SKM-1 (cell line): ENCODE measurements around the gene ATP2B1.
"Not testable (repeated sequence)": the region's sequence is repeated elsewhere in the genome, so short reads cannot be mapped to it uniquely, and the experiment has no call there.

ENCODE experiments used
- DNase-seq: peaks from one replicate; lab custom pipeline; 2025; ENCODE audit not compliant: unreplicated experiment; lab: John Stamatoyannopoulos, UW

Gene ATP2B1

GRCh38 chr12:89708565-89709156 lies at the start of gene ATP2B1:
TSS of gene ATP2B1 (minus strand) at chr12:89708838. CDS start at chr12:89655886, 52,952 bp downstream.
- DNase-seq: peak; percentile 38

DNA sequence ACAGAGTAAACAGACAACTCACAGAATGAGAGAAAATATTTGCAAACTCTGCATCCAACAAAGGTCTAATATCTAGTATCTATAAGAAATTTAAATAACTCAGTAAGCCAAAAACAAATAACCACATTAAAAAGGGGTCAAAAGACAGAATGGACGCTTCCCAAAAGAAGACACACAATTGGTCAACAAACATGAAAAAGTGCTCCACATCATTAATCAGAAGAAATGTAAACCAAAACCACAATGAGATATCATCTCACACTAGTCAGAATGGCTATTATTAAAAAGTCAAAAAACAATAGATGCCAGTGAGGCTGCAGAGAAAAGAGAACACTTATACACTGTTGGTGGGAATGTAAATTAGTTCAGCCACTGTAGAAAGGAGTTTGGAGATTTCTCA lies 49.3 kb upstream of the ATP2B1 start:
- DNase-seq: not testable (repeated sequence)

DNA sequence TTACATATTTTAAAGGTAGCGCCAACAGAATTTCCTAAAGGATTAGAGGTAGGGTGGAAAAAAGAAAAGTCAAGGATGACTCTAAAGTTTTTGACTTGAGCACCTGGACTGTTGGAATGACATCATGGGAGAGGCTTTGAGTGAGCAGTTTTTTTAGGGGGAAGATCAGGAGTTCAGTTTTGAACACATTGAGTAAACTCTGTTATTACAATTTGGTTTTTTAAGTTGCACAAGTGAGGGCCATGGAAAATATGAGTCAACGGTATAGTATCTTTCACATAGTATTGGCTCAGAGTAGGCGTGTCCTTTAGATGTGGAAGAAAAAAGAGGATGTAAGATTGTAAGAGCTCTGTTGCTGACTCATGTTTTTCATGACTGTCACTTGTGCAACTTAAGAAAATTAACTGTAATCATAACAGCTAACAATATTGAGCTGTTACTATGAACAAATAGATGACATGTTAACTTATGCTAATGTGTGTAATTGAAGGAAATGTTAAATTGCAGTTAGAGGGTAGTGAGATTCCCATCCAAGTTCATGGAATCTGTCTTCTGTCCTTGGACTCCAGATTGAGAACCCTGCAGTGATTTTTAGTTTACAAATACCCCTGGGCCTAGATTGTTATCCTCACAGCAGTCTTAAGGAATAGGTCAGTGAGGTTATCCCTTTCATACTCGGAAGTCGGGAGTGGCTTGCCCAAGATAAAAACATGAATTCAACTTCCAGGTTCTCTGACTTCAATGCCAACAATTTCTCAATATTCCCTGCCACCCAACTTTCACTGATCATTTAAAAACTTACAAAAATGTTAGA lies 48.2 kb upstream of the ATP2B1 start:
- peak; percentile 84 for DNase-seq

DNA sequence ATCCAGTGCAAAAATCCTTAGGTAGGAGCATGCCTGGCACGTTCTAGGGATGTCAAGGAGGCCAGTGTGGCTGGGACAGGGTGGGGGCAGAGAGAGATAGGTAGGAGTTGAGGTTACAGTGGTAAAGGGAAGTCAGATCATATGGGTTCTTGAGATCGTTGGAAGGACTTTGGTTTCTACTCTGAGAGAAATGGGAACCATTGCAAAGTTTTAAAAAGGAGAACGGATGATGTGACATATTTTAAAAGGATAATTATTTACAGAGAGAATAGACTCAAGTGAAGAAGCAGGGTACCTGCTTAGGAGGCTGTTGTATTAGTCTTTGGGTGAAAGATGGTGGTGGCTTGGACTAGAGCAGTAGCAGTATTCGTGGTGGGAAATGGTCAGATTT lies 47.6 kb upstream of the ATP2B1 start:
- DNase-seq: peak; percentile 16

GRCh38 chr12:89753997-89754396 lies 45.4 kb upstream of the ATP2B1 start:
- no peak for DNase-seq

DNA sequence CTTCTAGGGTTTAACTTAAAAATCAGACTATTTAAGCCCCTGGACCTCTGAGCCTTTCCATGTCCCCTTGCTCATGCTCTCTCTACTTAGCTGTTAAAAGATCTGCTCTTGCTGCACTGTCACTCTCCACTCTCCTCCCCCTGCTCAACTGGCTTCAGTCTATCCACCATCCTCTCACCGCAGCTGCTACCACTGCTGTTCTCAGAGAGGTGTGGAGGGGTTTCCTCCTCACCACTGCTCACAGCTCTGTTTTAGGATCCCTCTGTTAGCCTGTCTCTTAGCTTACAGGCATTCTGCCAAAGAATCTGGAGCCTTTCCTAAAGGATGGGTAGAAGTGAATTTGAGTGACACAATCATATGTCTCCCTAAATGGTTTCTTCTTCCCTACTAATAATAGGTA lies 43.7 kb upstream of the ATP2B1 start:
- no peak for DNase-seq

DNA sequence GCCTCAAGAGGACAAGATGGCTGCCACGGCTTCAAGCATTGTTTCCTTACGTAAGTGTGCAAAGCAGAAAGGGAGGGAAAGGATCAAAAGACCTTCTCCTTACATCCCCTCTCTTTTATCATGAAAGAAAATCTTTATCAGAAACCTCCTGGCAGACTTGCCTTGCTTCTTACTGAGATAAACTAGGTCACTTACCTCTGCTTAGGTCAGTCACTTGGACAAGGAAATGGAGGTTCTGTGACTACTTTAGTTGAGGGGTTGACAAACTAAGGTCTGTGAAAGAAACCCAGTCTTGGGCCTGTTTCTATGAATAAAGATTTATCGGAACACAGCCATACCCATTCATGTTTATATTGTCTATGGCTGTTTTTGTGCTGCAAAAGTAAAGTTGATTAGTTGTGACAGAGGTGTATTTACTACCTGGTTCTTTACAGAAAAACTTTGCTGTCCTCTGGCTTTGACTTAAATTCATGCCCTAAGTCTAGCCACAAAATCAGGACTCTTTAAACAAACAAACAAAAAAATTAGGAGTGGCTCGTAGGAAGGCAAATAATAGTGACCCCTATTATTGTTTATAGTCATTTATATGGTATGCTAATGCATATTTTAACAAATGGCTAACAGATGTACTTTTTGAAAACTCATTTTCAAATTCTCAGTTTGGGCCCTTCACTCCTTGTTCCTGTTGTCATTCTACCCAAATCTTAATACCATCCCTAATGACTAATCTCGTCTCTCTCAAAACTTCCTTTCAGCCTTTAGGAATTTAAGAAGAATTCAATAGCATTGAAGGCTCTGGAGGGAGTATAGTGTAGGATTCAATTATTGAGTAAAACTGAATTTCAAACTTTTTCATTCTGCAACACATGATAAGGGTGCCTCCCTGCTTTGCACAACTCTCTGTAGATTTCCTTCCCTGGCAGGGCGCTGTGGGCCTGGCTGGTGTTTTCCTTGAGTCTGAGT lies 42.0 kb upstream of the ATP2B1 start:
- DNase-seq: no peak

GRCh38 chr12:89748791-89749190 lies 40.2 kb upstream of the ATP2B1 start:
- DNase-seq: no peak

DNA sequence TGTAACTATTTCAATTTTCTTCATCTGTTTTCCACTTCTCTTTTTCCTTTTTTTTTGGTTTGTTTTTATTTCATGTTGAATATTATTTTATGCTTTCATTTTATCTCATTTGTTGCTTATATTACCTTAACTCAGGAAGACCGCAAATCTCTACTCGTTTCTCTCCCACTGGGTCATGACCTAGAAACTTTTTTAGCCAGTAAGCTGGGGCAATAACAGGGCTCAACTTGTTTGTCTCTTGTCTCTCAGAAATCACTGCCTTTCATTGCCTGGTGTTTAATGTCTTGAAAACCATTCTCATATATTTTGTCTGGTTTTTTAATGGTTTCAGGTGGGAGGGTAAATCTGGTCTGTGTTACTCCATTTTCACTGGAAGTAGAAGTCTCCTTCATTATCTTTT lies 36.6 kb upstream of the ATP2B1 start:
- DNase-seq: no peak

DNA sequence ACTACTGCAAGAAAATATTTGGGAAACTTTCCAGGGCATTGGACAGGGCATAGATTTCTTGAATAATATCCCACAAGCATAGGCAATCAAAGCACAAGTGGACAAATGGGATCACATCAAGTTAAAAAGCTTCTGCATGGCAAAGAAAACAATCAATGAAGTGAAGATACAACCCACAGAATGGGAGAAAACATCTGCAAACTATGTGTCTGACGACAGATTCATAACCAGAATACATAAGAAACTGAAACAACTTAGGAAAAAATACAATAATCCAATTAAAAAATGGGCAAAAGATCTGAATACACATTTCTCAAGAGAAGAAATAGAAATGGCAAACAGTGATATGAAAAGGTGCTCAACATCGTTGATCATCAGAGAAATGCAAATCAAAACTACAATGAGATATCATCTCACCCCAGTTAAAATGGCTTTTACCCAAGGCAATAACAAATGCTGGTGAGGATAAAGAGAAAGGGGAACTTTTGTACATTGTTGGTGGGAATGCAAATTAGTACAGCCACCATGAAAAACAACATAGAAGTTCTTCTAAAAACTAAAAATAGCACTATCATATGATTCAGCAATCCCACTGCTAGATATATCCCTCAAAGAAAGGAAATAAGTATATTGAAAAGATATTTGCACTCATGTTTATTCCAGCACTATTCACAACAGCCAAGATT lies 33.8 kb upstream of the ATP2B1 start:
- no peak for DNase-seq

DNA sequence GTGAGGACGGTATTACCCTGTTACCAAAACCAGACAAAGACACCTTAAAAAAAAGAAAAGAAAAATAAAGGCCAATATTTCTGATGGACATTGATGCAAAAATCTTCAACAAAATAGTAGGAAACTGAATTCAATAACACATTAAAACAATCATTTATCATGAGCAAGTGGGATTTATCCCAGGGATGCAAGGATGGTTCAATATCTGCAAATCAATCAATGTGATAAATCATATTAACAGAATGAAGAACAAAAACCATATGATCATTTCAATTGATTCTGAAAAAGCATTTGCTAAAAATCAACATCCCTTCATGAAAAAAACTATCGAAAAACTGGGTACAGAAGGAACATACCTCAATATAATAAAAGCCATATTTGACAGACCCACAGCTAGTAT lies 32.3 kb upstream of the ATP2B1 start:
- DNase-seq: no peak

DNA sequence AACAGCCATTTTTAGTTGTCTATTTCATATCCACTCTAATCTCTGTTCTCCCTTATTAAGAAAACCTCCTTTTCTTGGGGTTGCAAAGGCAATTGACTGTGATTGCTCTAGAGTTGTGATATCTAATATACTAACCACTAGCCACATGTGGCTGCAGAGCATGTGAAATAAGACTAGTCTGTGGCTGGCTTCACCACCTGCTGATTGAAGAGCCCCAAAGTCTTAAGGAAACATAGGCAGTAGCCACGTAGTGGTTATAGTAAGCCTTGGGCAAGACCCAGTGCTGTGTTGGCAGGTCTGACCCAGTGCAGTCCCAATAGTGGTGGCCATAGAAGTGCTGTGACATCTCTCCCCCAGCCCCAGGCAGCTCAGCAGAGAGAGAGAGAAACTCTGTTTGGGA lies 28.4 kb upstream of the ATP2B1 start:
- no peak for DNase-seq

DNA sequence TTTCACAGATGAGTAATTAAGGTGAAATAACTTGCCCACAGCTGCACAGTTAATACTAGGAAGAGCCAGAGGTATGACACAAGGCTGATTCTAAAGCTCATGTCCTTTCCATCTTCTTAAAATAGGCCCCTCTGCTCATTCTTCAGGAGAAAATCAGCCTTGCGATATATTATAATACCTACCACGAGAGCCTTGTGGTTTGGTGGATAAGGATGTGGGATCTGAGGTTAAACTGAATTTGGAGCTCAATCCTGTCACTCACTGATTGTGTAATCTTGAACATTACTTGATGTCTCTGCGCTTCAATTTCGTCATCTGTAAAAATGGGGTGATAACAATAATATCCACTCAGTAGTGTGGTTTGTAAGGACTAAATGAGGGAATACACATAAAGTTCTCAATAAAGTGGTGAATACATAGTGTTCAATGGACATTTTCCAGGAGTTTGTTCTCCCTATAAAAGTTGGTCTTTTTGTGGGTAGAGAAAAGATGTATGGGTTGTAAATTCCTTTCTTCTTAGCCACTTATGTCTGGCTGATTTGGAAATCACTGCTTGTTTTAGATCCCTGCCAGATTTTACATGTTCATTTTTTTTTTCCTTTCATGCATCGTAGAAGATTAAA lies 25.1 kb upstream of the ATP2B1 start:
- peak; percentile 68 for DNase-seq

DNA sequence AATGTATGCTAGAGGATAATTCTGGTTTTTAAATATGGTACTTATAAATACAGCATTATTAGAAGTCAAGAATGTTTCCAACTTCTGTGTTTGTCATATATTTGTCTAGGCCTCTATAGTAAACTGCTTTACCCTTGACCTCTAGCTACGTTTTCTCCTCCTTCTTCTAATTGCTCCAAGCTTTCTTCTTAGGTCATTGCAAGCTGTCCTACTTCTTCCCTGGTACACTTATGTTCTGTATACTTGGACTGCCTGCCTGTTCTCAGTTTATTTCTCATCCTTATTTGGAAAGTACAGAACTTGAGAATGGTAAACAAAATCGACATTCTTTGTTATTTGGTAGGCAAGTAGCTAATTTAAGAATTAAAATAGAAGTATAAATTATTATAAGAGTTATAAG lies 23.9 kb upstream of the ATP2B1 start:
- no peak for DNase-seq

GRCh38 chr12:89731614-89732013 lies 23.0 kb upstream of the ATP2B1 start:
- DNase-seq: no peak

DNA sequence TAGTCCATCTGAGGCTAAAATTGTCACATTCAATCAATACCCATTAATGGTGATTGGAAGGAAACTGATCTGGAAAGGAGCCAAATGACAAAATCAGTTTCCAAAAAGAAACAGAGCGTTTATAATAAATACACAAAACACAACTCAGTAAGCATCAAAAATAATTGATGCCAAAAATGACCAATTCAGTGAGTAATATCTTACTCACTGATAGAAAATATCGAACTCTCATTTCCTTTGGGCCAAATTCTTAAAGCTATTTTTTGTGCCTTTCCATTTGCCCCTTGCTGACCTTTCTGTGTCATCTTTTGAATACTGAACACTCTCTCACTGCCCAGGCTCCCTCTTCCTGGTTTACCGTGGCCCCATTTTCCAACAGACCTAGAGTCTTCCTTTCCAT lies 22.5 kb upstream of the ATP2B1 start:
- DNase-seq: no peak

GRCh38 chr12:89729946-89730459 lies 21.4 kb upstream of the ATP2B1 start:
- DNase-seq: no peak

- DNase-seq: no peak
Observed at GRCh38 chr12:89723276-89723675, 14.6 kb upstream of the ATP2B1 start.

- DNase-seq: peak; percentile 16
Observed at GRCh38 chr12:89721291-89721987, 12.8 kb upstream of the ATP2B1 start.
